ENCODE results near the gene ADAM12. TPM values are rescaled to one million over a fixed set of nuclear protein-coding genes. Genes with fewer than 3 reads are reported as not detected.

Gene ADAM12
- total and polyA plus RNA-seq, 7 donors: under 0.01 to 0.82 (median 0.46) TPM; not detected in 1

DNA sequence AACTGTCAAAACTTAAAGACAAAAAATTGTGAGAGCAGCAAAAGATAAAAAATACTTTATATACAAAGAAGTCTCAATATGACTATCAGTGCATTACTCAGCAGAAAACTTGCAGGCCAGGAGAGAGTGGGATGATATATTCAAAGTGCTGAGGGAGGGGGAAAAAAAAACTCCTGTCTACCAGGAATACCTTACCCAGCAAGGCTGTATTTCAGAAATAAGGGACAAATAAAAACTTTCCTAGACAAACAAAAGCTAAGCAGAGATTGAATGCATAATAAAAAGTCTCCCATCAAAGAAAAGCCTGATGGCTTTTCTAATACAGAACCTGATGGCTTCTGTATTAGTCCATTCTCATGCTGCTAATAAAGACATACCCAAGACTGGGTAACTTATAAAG, 31.1 kb downstream of the ADAM12 start:
- no peak for DNase-seq
- H3K9me3 ChIP-seq: peaks cover 0 to 13% (median 3%) of the 10 kb centered on the region in 4 donors
- H3K27ac ChIP-seq: no peak overlapping the region
- H3K27me3 ChIP-seq: no peaks in the 10 kb centered on the region
- H3K4me1 ChIP-seq: no peaks in the 10 kb centered on the region
- H3K4me3 ChIP-seq: no peak overlapping the region
- intact Hi-C loops (cut with DNase I): no loop called here
- H3K36me3 ChIP-seq: no peaks in the 10 kb centered on the region
- TF ChIP-seq POLR2AphosphoS5 (IDR thresholded peaks at IDR 0.05): no peak
- TF ChIP-seq, protein P1, sequence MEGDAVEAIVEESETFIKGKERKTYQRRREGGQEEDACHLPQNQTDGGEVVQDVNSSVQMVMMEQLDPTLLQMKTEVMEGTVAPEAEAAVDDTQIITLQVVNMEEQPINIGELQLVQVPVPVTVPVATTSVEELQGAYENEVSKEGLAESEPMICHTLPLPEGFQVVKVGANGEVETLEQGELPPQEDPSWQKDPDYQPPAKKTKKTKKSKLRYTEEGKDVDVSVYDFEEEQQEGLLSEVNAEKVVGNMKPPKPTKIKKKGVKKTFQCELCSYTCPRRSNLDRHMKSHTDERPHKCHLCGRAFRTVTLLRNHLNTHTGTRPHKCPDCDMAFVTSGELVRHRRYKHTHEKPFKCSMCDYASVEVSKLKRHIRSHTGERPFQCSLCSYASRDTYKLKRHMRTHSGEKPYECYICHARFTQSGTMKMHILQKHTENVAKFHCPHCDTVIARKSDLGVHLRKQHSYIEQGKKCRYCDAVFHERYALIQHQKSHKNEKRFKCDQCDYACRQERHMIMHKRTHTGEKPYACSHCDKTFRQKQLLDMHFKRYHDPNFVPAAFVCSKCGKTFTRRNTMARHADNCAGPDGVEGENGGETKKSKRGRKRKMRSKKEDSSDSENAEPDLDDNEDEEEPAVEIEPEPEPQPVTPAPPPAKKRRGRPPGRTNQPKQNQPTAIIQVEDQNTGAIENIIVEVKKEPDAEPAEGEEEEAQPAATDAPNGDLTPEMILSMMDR (IDR thresholded peaks at IDR 0.05): no peak
- TF ChIP-seq EP300 (IDR thresholded peaks at IDR 0.05): no peak
- no peak for TF ChIP-seq POLR2A (IDR thresholded peaks at IDR 0.05)

DNA sequence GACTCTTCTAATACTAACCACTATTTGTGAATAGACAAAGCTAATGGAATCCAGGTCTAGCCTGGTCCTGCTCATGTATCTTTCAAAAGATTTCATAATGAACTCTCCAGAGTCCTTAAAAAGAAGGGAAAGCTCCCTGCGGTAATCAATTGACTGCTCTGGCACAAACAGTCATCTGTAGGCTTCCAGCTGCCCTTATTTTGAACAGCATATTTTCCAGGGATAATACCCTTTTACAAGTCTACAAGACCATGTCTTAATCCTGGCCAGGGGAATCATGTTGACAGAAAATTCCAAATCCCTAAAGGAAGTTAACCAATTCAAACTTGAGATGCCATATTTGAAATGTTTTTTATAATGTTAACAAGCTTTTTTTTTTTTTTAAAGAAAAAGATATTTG, 34.6 kb downstream of the ADAM12 start:
- intact Hi-C loops (cut with DNase I): no loop called here
- Histone ChIP-seq H3K27ac (no peak overlapping the region), H3K4me3 (no peak overlapping the region), H3K9me3 (peaks cover 0 to 13% (median 0%) of the 10 kb centered on the region in 4 donors), H3K36me3 (no peaks in the 10 kb centered on the region), H3K4me1 (no peaks in the 10 kb centered on the region), H3K27me3 (no peaks in the 10 kb centered on the region)
- no peak for DNase-seq
- TF ChIP-seq, protein P1 (IDR thresholded peaks at IDR 0.05): no peak
- TF ChIP-seq POLR2AphosphoS5 (IDR thresholded peaks at IDR 0.05): no peak
- TF ChIP-seq POLR2A (IDR thresholded peaks at IDR 0.05): no peak
- TF ChIP-seq EP300 (IDR thresholded peaks at IDR 0.05): no peak
- WGBS, 2 donors: 94 to 99% methylated on average over 1 of the region's 1 CpG

DNA sequence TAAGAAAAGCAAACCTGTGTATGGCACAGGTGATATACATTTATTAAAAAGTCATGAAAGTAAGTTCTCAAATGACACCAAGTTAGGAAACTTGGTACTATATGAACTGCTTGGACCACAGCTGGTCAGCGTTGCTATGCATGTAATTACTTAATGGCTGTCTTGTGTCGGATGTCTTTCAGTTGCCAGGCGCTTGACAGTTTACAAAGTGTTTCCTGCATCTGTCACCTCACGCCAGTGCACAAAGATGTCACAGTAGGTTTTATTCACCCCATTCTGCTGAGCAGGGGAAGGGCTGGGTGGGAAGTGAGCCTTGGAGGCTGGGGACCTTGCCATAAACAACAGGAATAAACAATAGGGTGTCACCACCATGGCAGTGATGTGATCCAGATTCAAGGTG, 35.8 kb downstream of the ADAM12 start:
- TF ChIP-seq, protein P1 (IDR thresholded peaks at IDR 0.05): no peak
- TF ChIP-seq EP300 (IDR thresholded peaks at IDR 0.05): no peak
- TF ChIP-seq POLR2A (IDR thresholded peaks at IDR 0.05): no peak
- no peak for TF ChIP-seq POLR2AphosphoS5 (IDR thresholded peaks at IDR 0.05)
- WGBS, 2 donors: 58 to 69% methylated on average over 4 of the region's 4 CpGs
- Histone ChIP-seq H3K4me3 (no peak overlapping the region), H3K27me3 (no peaks in the 10 kb centered on the region), H3K36me3 (no peaks in the 10 kb centered on the region), H3K4me1 (no peaks in the 10 kb centered on the region), H3K9me3 (peaks cover 0 to 13% (median 0%) of the 10 kb centered on the region in 4 donors), H3K27ac (no peak overlapping the region)
- intact Hi-C loops (cut with DNase I): no loop called here
- DNase-seq: no peak

DNA sequence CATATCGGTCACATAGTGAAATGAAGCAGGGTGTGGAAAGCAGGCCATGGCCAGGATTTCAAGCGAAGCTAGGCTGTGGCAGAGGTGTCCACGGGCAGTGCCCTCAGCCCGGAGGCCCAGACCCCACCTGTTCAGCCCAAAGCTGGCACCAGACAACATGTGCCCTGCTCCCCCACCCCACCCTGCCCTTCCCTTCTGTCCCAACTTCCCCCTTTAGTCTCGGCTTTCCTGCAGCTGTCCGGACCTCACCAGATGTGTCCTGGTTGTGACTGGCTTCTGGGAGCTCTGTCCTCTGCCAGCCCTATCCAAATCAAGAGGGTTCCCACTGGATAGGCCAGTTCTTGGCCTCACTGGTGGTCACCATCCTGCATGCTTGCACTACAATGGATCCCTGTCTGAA, 37.3 kb downstream of the ADAM12 start:
- Histone ChIP-seq H3K4me3 (no peak overlapping the region), H3K27me3 (no peaks in the 10 kb centered on the region), H3K27ac (no peak overlapping the region), H3K4me1 (no peaks in the 10 kb centered on the region), H3K9me3 (peaks cover 0 to under 1% (median 0%) of the 10 kb centered on the region in 4 donors), H3K36me3 (no peaks in the 10 kb centered on the region)
- TF ChIP-seq, protein P1 (IDR thresholded peaks at IDR 0.05): no peak
- TF ChIP-seq POLR2A (IDR thresholded peaks at IDR 0.05) (no peak), POLR2AphosphoS5 (IDR thresholded peaks at IDR 0.05) (no peak), EP300 (IDR thresholded peaks at IDR 0.05) (no peak)
- WGBS, 2 donors: 72 to 75% methylated on average over 6 of the region's 6 CpGs
- intact Hi-C loops (cut with DNase I): no loop called here
- no peak for DNase-seq

All from sigmoid colon (tissue), 7 donors.